ENCODE measurements around the gene GTF3C6. TPM values are rescaled to one million over a fixed set of nuclear protein-coding genes. Genes with fewer than 3 reads are reported as not detected.

The GTF3C6 gene, protein sequence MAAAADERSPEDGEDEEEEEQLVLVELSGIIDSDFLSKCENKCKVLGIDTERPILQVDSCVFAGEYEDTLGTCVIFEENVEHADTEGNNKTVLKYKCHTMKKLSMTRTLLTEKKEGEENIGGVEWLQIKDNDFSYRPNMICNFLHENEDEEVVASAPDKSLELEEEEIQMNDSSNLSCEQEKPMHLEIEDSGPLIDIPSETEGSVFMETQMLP
- total RNA-seq (2021) (158 and 199 TPM in 2 replicates), Bru-seq, nascent RNA (percentile 89 among the genes with signal in this experiment), BruChase-seq, experiment 1, labeled RNA remaining after a 2-hour chase (percentile 77 among the genes with signal in this experiment), BruChase-seq, experiment 2, labeled RNA remaining after a 6-hour chase (percentile 91 among the genes with signal in this experiment)
- long read RNA-seq, transcript GTF3C6-201 (6 exons, 952 nt): major isoform, 257 of 285 reads
- long read RNA-seq, partial matches to known transcripts: 6 of 285 reads
- long read RNA-seq, other reads (novel, unspliced or antisense): 22 of 285 reads

DNA sequence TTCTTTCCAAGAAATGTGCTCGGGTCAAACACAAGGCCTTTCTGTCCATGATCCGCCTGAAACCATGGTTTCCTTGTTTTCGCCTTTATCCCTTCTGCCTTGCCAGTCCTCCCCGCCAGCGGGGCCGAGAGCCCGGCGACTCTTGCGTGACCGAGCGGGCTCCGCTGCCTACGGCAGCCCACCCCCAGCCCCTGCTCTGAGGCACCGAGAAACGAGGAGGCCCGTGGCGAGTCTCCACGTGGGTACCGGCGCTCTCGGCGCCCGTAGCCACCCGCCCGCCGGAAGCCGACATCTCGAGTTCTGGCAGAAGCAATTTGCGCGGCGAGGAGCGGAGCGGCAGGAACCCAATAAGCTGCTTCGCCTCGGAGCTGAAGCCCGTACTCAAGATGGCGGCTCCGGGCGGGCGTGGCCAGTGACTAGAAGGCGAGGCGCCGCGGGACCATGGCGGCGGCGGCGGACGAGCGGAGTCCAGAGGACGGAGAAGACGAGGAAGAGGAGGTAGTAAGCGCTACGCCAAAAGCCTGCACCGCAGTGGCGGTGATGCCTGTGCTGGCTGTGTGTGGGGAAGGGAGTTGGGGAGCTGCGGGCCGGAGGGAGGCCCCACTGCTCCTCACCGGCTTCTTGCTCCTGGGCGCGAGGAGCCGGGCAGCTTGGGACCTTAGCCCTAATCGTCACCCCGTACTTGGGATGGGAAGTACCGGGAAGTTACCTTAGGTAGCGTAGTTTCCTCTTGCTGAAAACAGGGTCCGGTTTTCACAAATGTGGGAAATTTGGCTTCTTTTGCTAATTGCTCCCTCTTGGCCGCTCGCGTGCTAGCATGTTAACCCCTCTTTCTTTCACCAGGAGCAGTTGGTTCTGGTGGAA lies at the start of gene GTF3C6:
TSS of gene GTF3C6 (plus strand) at position 378 of the 864 bp plus-strand sequence. CDS start at position 442, 64 bp downstream.
- ChIA-PET POLR2A (ENCODE audit: low non-redundant PET) (interaction anchor here (0.6 kb wide), 3 partner anchors 9 to 285 kb away, joined by 3 to 6 read pairs (median 5); no protein-coding TSS in a partner anchor), CTCF (interaction anchor here (1.0 kb wide), 1 partner anchor 276 kb away, joined by 3 read pairs; no protein-coding TSS in a partner anchor)
- BruUV-seq (replicated peaks): no TSS peak
- Histone ChIP-seq H3K36me3 (ENCODE audit: insufficient read depth, low read length, poor library complexity, severe bottlenecking) (peaks cover 34% of the 10 kb centered on the region), H3K4me1 (ENCODE audit: insufficient read depth, low read length, poor library complexity, severe bottlenecking) (peaks cover 4% of the 10 kb centered on the region), H3K9me3 (ENCODE audit: low read depth, low read length, poor library complexity, severe bottlenecking) (no peaks in the 10 kb centered on the region), H3K27ac (ENCODE audit: low read depth, low read length, poor library complexity, severe bottlenecking) (peak within 1 kb of the TSS; percentile 96), H3K27me3 (replicated peaks; ENCODE audit: insufficient read depth, low read depth, low read length, poor library complexity) (no peaks in the 10 kb centered on the region), H3K4me3 (ENCODE audit: low read depth, low read length, poor library complexity, severe bottlenecking) (peak within 1 kb of the TSS; percentile 78)
- intact Hi-C loops (cut with micrococcal nuclease; ENCODE audit: unreplicated experiment): loop anchor here (10.0 kb wide), 1 partner anchor 784 kb away; the partner anchor contains the start of gene WASF1
- DNase-seq (ENCODE audit: low spot score): peak; percentile 95
- no peak for TF ChIP-seq EZH2 (IDR thresholded peaks at IDR 0.05; ENCODE audit: borderline replicate concordance, low read depth, low read length, poor library complexity, severe bottlenecking)
- TF ChIP-seq, protein P1, sequence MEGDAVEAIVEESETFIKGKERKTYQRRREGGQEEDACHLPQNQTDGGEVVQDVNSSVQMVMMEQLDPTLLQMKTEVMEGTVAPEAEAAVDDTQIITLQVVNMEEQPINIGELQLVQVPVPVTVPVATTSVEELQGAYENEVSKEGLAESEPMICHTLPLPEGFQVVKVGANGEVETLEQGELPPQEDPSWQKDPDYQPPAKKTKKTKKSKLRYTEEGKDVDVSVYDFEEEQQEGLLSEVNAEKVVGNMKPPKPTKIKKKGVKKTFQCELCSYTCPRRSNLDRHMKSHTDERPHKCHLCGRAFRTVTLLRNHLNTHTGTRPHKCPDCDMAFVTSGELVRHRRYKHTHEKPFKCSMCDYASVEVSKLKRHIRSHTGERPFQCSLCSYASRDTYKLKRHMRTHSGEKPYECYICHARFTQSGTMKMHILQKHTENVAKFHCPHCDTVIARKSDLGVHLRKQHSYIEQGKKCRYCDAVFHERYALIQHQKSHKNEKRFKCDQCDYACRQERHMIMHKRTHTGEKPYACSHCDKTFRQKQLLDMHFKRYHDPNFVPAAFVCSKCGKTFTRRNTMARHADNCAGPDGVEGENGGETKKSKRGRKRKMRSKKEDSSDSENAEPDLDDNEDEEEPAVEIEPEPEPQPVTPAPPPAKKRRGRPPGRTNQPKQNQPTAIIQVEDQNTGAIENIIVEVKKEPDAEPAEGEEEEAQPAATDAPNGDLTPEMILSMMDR (conservative IDR thresholded peaks at IDR 0.05; ENCODE audit: low read depth, low read length): no peak

DNA sequence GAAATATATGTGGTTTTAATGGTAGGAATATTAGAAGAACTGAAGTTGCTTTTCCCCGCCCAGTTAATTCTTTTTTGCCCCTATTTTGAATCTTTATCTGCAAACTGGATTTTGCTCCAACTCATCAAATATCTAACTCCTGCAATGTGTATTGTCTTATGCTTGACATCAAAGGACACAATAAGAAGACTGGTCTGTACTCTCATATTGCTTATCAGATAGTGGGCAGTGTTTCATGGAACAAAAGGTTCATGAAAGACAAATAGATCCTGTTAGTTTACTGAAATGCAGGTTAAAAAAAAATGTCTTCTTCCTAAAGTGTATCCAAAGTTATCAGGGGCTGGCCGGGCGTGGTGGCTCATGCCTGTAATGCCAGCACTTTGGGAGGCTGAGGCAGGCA lies 27.7 kb upstream of the GTF3C6 start:
- POLR2A ChIA-PET (ENCODE audit: low non-redundant PET): interaction anchor here (0.7 kb wide), 1 partner anchor 447 kb away, joined by 3 read pairs; no protein-coding TSS in a partner anchor
- BruUV-seq (replicated peaks): no TSS peak
- DNase-seq (ENCODE audit: low spot score): no peak
- CTCF ChIA-PET: no interaction called here
- Histone ChIP-seq H3K9me3 (ENCODE audit: low read depth, low read length, poor library complexity, severe bottlenecking) (no peaks in the 10 kb centered on the region), H3K36me3 (ENCODE audit: insufficient read depth, low read length, poor library complexity, severe bottlenecking) (no peaks in the 10 kb centered on the region), H3K4me3 (ENCODE audit: low read depth, low read length, poor library complexity, severe bottlenecking) (no peak overlapping the region), H3K27me3 (replicated peaks; ENCODE audit: insufficient read depth, low read depth, low read length, poor library complexity) (no peaks in the 10 kb centered on the region), H3K27ac (ENCODE audit: low read depth, low read length, poor library complexity, severe bottlenecking) (no peak overlapping the region), H3K4me1 (ENCODE audit: insufficient read depth, low read length, poor library complexity, severe bottlenecking) (no peaks in the 10 kb centered on the region)
- intact Hi-C loops (cut with micrococcal nuclease; ENCODE audit: unreplicated experiment): no loop called here
- TF ChIP-seq EZH2 (IDR thresholded peaks at IDR 0.05; ENCODE audit: borderline replicate concordance, low read depth, low read length, poor library complexity, severe bottlenecking): no peak
- TF ChIP-seq, protein P1 (conservative IDR thresholded peaks at IDR 0.05; ENCODE audit: low read depth, low read length): no peak

DNA sequence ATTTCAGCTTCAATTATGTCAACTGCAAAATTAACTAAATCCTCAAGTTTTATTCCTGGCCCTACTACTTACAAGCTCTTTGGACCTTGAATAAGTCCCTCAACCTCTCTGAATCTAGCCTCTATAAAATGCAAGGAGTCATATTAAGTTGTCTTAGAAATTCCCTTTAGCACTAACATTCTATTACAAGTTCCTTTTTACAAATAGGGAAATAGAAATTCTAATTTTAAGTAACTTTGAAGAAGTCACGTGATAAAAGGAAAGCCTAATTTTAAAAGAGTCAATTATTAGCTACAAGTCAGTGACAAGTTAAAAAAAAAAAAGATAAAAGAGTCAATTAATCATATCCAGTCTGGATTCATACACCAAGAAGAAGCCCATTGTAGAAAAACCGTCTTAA lies 24.6 kb upstream of the GTF3C6 start:
- Histone ChIP-seq H3K27me3 (replicated peaks; ENCODE audit: insufficient read depth, low read depth, low read length, poor library complexity) (no peaks in the 10 kb centered on the region), H3K4me1 (ENCODE audit: insufficient read depth, low read length, poor library complexity, severe bottlenecking) (no peaks in the 10 kb centered on the region), H3K9me3 (ENCODE audit: low read depth, low read length, poor library complexity, severe bottlenecking) (no peaks in the 10 kb centered on the region), H3K36me3 (ENCODE audit: insufficient read depth, low read length, poor library complexity, severe bottlenecking) (no peaks in the 10 kb centered on the region), H3K27ac (ENCODE audit: low read depth, low read length, poor library complexity, severe bottlenecking) (no peak overlapping the region), H3K4me3 (ENCODE audit: low read depth, low read length, poor library complexity, severe bottlenecking) (no peak overlapping the region)
- no TSS peak for BruUV-seq (replicated peaks)
- DNase-seq (ENCODE audit: low spot score): no peak
- intact Hi-C loops (cut with micrococcal nuclease; ENCODE audit: unreplicated experiment): no loop called here
- TF ChIP-seq, protein P1 (conservative IDR thresholded peaks at IDR 0.05; ENCODE audit: low read depth, low read length): no peak
- TF ChIP-seq EZH2 (IDR thresholded peaks at IDR 0.05; ENCODE audit: borderline replicate concordance, low read depth, low read length, poor library complexity, severe bottlenecking): no peak
- ChIA-PET POLR2A (ENCODE audit: low non-redundant PET) (no interaction called here), CTCF (interaction anchor here (0.6 kb wide), 1 partner anchor 9 kb away, joined by 3 read pairs; no protein-coding TSS in a partner anchor)
